ENCODE measurements around the gene RBM14.
A peak's percentile ranks its signal among the peaks of the same experiment; 100 is the strongest.
"Not testable (repeated sequence)": the region's sequence is repeated elsewhere in the genome, so short reads cannot be mapped to it uniquely, and the experiment has no call there.

Gene RBM14

DNA sequence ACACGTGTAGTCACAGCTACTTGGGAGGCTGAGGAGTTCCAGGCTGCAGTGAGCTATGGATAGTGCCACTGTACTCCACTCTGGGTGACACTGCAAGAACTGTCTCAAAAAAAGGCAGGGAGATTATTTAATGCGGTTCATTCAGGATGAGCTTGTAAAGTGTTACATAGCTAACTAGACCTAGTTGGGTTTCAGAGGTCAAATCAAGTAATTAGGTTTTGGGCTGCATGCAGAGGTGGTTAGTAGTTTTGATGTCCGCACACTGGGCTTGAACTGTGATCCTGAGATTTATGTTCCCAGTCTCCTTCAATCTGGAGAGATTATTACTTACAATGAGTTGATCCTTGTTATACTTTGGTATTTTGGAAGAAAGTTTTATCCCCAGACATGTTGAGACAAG lies 20.0 kb downstream of the RBM14 start:
- H3K27ac ChIP-seq (ENCODE audit: low read depth, low read length) = no peak overlapping the region
- H3K27me3 ChIP-seq (ENCODE audit: control insufficient read depth, insufficient read depth, low read length) = no peaks in the 10 kb centered on the region

DNA sequence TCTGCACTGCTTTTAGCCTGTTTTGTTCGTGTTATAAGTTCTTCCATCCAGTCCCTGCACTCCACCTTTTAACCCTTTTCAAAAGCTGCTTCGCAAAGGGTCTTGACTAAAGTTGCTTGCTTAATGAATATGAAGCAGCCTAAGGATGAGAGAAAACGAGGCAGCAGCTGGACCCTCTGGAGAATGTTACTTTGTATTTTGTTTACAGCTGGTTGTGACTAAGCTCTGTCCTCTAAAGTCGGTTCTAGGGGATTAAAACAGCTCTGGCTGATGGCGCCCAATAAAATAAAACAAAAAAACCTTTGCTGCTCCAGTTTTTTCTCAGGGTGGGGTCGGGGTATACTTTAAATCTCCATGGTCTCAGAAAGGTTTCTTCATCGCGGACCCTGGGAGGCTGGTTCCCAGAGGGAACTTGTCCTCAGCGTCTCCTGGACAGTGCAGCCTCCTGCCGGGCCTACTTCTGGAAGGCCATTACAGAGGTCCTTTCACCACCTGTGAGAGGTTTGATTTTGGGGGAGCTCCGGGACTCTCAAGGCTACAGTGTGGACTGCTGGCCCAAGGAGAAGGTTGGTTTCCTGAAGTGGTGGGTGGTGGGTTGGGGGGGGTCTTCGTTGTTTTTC lies 21.2 kb downstream of the RBM14 start:
- H3K27me3 ChIP-seq (ENCODE audit: control insufficient read depth, insufficient read depth, low read length) = no peaks in the 10 kb centered on the region
- H3K36me3 ChIP-seq (ENCODE audit: control insufficient read depth, insufficient read depth, low read length) = peaks cover 60% of the 10 kb centered on the region

More for the DNA sequence above, 20.0 kb downstream of the RBM14 start:
- Histone ChIP-seq H3K9me3 (ENCODE audit: control insufficient read depth, insufficient read depth, low read depth, low read length) (no peaks in the 10 kb centered on the region), H3K9ac (ENCODE audit: low read length) (no peak overlapping the region), H3K4me3 (ENCODE audit: low read depth, low read length) (no peak overlapping the region), H3K4me1 (ENCODE audit: control insufficient read depth, insufficient read depth, low read length) (peaks cover 29% of the 10 kb centered on the region), H3K36me3 (ENCODE audit: control insufficient read depth, insufficient read depth, low read length) (peaks cover 58% of the 10 kb centered on the region)

DNA sequence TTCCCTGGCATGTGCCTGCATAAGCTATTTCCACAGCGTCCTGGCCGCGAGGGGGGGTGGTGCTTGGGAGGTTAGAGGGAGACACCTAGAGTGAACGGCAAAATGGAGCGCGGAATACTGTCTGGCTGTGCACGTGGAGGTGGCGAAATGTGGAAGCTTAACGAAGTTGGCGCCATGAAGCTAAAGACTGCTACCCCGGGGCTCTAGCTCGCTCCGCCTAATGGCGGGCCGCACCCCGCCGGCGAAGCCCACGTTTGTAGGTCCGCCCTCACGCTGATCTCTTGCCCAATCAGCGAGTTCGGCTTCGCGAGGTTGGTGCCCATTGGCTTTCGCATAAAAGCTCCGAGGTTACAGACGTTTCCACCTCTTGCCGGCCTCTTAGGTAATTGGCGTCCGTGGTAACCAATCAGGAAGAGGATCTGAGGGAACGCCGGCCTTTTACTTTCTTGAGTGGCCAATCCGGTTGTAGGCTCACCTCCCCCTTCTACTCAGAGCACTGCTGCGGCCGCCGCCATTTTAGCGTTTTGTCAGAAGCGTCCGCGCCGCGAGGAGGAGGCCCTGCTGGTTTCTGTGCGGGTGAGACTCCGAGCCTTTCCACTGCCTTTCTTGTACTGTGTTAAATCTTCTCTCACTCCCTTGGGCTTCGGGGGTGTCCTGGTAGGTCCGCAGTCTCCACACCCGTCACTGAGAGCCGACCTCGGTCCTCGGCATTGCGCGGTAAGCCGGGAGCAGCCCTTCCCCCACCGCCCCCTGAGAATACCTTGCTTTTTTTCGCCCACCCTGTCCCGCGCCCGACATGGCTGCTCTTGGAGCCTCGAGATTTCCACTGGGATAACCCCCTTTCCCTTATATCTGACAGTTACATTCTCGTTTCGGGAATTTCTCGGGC lies 22.0 kb downstream of the RBM14 start, which contains the start of gene RBM4:
Gene RBM4, plus strand, starts transcription at position 527 of the 889 bp plus-strand sequence. CDS start 1,009 bp downstream, outside the sequence.
- H3K9me3 ChIP-seq (ENCODE audit: control insufficient read depth, insufficient read depth, low read depth, low read length) = no peaks in the 10 kb centered on the region
- H3K36me3 ChIP-seq (ENCODE audit: control insufficient read depth, insufficient read depth, low read length) = peaks cover 60% of the 10 kb centered on the region
- H3K9ac ChIP-seq (ENCODE audit: low read length) = peak within 1 kb of the TSS; percentile 98
- peak within 1 kb of the TSS; percentile 89 for H3K4me3 ChIP-seq (ENCODE audit: low read depth, low read length)
- peak within 1 kb of the TSS; percentile 91 for H3K27ac ChIP-seq (ENCODE audit: low read depth, low read length)
- H3K4me1 ChIP-seq (ENCODE audit: control insufficient read depth, insufficient read depth, low read length) = peaks cover 41% of the 10 kb centered on the region
- H3K27me3 ChIP-seq (ENCODE audit: control insufficient read depth, insufficient read depth, low read length) = no peaks in the 10 kb centered on the region

More for the DNA sequence above, 21.2 kb downstream of the RBM14 start:
- Histone ChIP-seq H3K9ac (ENCODE audit: low read length) (peak overlapping the region; percentile 84), H3K4me1 (ENCODE audit: control insufficient read depth, insufficient read depth, low read length) (peaks cover 39% of the 10 kb centered on the region), H3K4me3 (ENCODE audit: low read depth, low read length) (peak overlapping the region; percentile 59), H3K27ac (ENCODE audit: low read depth, low read length) (peak overlapping the region; percentile 74), H3K9me3 (ENCODE audit: control insufficient read depth, insufficient read depth, low read depth, low read length) (no peaks in the 10 kb centered on the region)

DNA sequence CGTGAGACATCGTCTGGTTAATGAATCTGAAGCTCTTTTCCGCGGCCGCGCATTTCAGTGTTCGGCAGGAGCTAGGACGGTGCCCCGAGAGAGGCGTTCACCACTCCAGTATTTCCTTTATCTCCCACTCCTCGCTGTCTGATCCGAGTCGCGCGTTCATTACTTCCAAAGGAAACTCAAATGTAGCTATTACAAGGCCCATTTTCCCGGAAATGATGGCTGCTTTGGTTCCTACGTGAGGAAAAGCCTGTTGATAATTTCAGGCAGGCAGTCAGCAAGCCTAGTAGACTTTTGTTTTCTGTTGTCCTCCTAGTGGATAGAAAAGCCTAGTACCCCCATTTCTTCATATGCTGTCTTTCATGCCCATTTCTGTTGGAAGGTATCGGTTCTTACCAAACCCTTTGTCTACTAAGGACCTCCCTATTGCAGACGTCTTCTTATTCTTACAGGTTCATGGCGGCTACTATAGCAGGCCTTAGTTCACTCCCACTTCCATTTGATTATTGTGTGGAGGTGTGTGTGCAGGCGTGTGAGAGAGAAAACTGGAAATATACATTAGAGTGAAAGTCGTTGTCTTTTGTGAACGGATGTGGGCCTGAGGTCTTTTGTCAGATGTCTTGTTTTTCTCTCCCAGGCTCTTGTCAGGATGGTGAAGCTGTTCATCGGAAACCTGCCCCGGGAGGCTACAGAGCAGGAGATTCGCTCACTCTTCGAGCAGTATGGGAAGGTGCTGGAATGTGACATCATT lies 22.8 kb downstream of the RBM14 start:
- H3K4me3 ChIP-seq (ENCODE audit: low read depth, low read length) = peak overlapping the region; percentile 89
- H3K36me3 ChIP-seq (ENCODE audit: control insufficient read depth, insufficient read depth, low read length) = peaks cover 65% of the 10 kb centered on the region
- peak overlapping the region; percentile 98 for H3K9ac ChIP-seq (ENCODE audit: low read length)
- H3K4me1 ChIP-seq (ENCODE audit: control insufficient read depth, insufficient read depth, low read length) = peaks cover 47% of the 10 kb centered on the region
- H3K27ac ChIP-seq (ENCODE audit: low read depth, low read length) = peak overlapping the region; percentile 91
- no peaks in the 10 kb centered on the region for H3K27me3 ChIP-seq (ENCODE audit: control insufficient read depth, insufficient read depth, low read length)
- no peaks in the 10 kb centered on the region for H3K9me3 ChIP-seq (ENCODE audit: control insufficient read depth, insufficient read depth, low read depth, low read length)

DNA sequence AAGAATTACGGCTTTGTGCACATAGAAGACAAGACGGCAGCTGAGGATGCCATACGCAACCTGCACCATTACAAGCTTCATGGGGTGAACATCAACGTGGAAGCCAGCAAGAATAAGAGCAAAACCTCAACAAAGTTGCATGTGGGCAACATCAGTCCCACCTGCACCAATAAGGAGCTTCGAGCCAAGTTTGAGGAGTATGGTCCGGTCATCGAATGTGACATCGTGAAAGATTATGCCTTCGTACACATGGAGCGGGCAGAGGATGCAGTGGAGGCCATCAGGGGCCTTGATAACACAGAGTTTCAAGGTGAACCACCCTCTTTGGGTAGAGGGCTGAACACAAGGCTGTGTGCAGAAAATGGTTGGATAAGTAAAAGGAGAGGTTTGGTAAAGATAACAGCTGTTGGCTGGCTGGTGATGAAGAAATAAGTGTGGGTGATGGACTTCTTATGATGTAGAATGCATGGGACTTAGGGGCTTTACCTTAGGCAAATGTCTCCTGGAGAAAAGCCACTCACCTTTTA lies 23.4 kb downstream of the RBM14 start:
- not testable (repeated sequence) for H3K9ac ChIP-seq (ENCODE audit: low read length); H3K27ac ChIP-seq (ENCODE audit: low read depth, low read length); H3K9me3 ChIP-seq (ENCODE audit: control insufficient read depth, insufficient read depth, low read depth, low read length); H3K27me3 ChIP-seq (ENCODE audit: control insufficient read depth, insufficient read depth, low read length)
- H3K4me1 ChIP-seq (ENCODE audit: control insufficient read depth, insufficient read depth, low read length) = peaks cover 47% of the 10 kb centered on the region
- peak overlapping the region; percentile 89 for H3K4me3 ChIP-seq (ENCODE audit: low read depth, low read length)
- H3K36me3 ChIP-seq (ENCODE audit: control insufficient read depth, insufficient read depth, low read length) = peaks cover 66% of the 10 kb centered on the region

DNA sequence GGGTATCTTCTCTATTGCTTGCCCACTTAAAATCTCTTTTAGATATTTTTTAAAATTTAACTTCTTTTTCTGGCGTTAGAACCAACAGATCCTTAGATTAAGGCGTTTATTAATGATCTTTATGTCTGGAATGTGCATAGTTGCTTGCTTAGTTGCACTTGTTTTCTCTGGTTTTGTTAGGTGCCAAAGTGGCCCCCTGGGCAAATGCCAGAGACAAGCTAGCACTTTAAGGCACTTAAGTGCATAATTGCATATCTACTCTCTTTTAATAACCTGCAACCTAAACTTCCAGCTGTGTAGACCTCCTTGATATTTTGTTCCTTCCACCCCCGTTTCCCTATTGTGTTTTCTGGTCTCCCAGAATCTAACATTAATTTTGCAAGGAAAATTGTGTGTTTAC lies 25.4 kb downstream of the RBM14 start:
- Histone ChIP-seq H3K4me3 (ENCODE audit: low read depth, low read length) (peak overlapping the region; percentile 89), H3K9me3 (ENCODE audit: control insufficient read depth, insufficient read depth, low read depth, low read length) (no peaks in the 10 kb centered on the region), H3K9ac (ENCODE audit: low read length) (no peak overlapping the region), H3K36me3 (ENCODE audit: control insufficient read depth, insufficient read depth, low read length) (peaks cover 79% of the 10 kb centered on the region), H3K27ac (ENCODE audit: low read depth, low read length) (no peak overlapping the region), H3K27me3 (ENCODE audit: control insufficient read depth, insufficient read depth, low read length) (no peaks in the 10 kb centered on the region), H3K4me1 (ENCODE audit: control insufficient read depth, insufficient read depth, low read length) (peaks cover 47% of the 10 kb centered on the region)

DNA sequence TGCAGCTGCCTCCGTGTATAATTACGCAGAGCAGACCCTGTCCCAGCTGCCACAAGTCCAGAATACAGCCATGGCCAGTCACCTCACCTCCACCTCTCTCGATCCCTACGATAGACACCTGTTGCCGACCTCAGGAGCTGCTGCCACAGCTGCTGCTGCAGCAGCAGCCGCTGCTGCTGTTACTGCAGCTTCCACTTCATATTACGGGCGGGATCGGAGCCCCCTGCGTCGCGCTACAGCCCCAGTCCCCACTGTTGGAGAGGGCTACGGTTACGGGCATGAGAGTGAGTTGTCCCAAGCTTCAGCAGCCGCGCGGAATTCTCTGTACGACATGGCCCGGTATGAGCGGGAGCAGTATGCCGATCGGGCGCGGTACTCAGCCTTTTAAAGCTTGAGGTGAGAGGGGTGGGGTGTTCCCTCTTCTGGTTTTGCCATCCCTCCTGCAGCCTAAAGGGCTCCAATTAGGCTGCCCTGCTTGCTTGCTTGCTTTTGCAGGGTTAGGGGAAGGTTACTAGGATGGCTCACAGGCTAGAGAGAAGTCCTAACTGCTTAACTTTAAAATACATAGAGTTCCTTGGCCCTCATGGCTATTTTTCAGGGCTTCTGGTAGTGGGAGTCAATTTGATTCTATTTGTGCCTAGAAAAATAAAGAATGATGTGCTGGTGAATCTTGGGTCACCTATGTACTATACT lies 27.5 kb downstream of the RBM14 start:
- no peak overlapping the region for H3K4me3 ChIP-seq (ENCODE audit: low read depth, low read length)
- H3K36me3 ChIP-seq (ENCODE audit: control insufficient read depth, insufficient read depth, low read length) = peaks cover 97% of the 10 kb centered on the region
- H3K9ac ChIP-seq (ENCODE audit: low read length) = no peak overlapping the region
- no peak overlapping the region for H3K27ac ChIP-seq (ENCODE audit: low read depth, low read length)
- H3K4me1 ChIP-seq (ENCODE audit: control insufficient read depth, insufficient read depth, low read length) = peaks cover 38% of the 10 kb centered on the region
- no peaks in the 10 kb centered on the region for H3K27me3 ChIP-seq (ENCODE audit: control insufficient read depth, insufficient read depth, low read length)
- H3K9me3 ChIP-seq (ENCODE audit: control insufficient read depth, insufficient read depth, low read depth, low read length) = no peaks in the 10 kb centered on the region

DNA sequence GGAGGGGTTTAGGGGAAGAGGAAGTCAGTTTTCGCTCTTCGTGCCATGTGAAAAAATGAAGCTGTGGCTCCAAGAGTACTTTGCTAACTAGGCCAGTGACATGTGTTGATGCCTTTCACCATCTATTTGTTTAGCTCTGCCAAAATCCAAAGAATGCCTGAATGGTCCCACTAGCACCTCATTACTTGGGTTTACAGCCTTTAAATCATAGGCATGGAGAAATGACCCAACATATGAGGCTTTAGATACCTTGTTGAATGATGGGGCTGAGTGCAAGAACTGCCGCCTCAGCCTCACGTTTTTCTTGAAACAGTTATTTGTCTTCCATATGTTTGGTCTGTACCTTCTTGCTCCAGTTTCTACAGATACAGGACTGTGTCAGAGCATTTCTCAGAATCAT lies 30.4 kb downstream of the RBM14 start:
- peaks cover 15% of the 10 kb centered on the region for H3K4me1 ChIP-seq (ENCODE audit: control insufficient read depth, insufficient read depth, low read length)
- no peaks in the 10 kb centered on the region for H3K27me3 ChIP-seq (ENCODE audit: control insufficient read depth, insufficient read depth, low read length)
- H3K36me3 ChIP-seq (ENCODE audit: control insufficient read depth, insufficient read depth, low read length) = peaks cover 92% of the 10 kb centered on the region
- no peak overlapping the region for H3K9ac ChIP-seq (ENCODE audit: low read length)
- H3K4me3 ChIP-seq (ENCODE audit: low read depth, low read length) = no peak overlapping the region
- H3K27ac ChIP-seq (ENCODE audit: low read depth, low read length) = no peak overlapping the region
- H3K9me3 ChIP-seq (ENCODE audit: control insufficient read depth, insufficient read depth, low read depth, low read length) = no peaks in the 10 kb centered on the region; the same call in 1 of the 2 replicates

DNA sequence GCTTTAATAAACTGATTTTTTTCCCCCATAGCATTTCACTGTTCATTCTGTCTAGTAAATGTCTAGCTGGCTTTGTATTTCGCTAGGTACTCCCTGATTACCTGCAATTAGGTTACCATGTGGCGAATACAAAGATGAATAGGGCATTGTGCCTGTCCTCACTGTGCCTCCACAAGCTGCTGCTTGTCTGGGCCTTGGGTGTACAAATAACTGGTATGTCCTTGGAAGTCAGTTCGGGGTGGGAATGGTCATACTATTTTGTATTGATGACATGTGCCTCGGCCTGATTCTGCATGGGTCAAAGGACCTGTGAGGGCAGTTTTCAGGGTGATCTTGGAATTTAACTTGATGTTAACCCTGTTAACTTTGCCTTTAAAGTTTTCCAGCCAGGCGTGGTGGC lies 33.5 kb downstream of the RBM14 start:
- H3K36me3 ChIP-seq (ENCODE audit: control insufficient read depth, insufficient read depth, low read length) = peaks cover 79% of the 10 kb centered on the region
- H3K27me3 ChIP-seq (ENCODE audit: control insufficient read depth, insufficient read depth, low read length) = no peaks in the 10 kb centered on the region
- no peaks in the 10 kb centered on the region for H3K4me1 ChIP-seq (ENCODE audit: control insufficient read depth, insufficient read depth, low read length)
- H3K9ac ChIP-seq (ENCODE audit: low read length) = no peak overlapping the region
- no peak overlapping the region for H3K4me3 ChIP-seq (ENCODE audit: low read depth, low read length)
- no peaks in the 10 kb centered on the region; the same call in 1 of the 2 replicates for H3K9me3 ChIP-seq (ENCODE audit: control insufficient read depth, insufficient read depth, low read depth, low read length)
- H3K27ac ChIP-seq (ENCODE audit: low read depth, low read length) = no peak overlapping the region

DNA sequence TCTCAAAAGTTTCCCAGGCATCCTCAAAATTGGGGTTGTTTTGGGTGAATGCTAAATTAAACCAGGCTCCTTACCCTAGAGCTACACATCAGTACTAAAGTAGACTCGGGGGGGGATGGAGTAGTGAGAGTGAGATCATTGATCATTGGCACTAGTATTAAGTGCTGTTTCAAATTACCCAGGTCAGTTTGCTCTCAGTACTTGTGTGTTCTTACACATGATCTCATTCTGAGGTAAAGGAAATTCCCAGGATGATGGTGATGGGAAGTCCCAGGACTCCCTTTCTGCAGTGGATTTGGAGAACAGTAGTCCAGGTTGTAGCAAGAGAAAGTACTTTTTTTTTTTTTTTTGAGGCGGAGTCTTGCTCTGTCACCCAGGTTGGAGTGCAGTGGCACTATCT lies 34.6 kb downstream of the RBM14 start:
- no peaks in the 10 kb centered on the region for H3K27me3 ChIP-seq (ENCODE audit: control insufficient read depth, insufficient read depth, low read length)
- no peak overlapping the region for H3K4me3 ChIP-seq (ENCODE audit: low read depth, low read length)
- no peaks in the 10 kb centered on the region; the same call in 1 of the 2 replicates for H3K9me3 ChIP-seq (ENCODE audit: control insufficient read depth, insufficient read depth, low read depth, low read length)
- no peak overlapping the region for H3K27ac ChIP-seq (ENCODE audit: low read depth, low read length)
- no peaks in the 10 kb centered on the region for H3K4me1 ChIP-seq (ENCODE audit: control insufficient read depth, insufficient read depth, low read length)
- H3K36me3 ChIP-seq (ENCODE audit: control insufficient read depth, insufficient read depth, low read length) = peaks cover 71% of the 10 kb centered on the region
- no peak overlapping the region for H3K9ac ChIP-seq (ENCODE audit: low read length)
